Stimulated activated CD4-positive, alpha-beta T cell treated with anti-CD3 and anti-CD28 coated beads, TNF-alpha, amount 100 ng/mL, for 48 hours (primary cell): Measurements from ENCODE around the gene RIOK2.
"Not testable (repeated sequence)": the region's sequence is repeated elsewhere in the genome, so short reads cannot be mapped to it uniquely, and the experiment has no call there.

Experiments
- DNase-seq, 3 donors: peaks; one replicate each; pipeline ENCODE4 v3.0.0-alpha.2; 2020; ENCODE audit warnings: low read depth in 3 of 3

The RIOK2 gene

DNA sequence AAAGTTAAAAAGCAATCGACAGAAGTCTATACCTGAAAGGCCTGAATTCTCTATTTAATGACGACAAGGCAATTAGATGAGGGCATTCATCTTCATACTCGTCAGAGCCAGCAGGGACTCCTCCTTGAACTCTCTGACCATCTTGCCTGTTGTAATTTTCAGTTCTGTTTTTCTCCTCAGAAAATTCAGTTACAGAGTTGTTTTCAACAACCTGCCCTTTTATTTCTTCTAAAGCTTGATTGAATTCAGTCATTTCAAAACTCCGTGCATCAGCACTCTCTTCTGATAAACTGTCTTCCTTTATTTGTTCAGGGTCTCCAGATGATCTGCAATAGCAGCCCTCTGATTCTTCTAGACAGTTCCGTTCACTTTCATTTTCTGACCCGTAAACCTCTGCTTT lies 15.6 kb downstream of the RIOK2 start:
- DNase-seq: no peak

DNA sequence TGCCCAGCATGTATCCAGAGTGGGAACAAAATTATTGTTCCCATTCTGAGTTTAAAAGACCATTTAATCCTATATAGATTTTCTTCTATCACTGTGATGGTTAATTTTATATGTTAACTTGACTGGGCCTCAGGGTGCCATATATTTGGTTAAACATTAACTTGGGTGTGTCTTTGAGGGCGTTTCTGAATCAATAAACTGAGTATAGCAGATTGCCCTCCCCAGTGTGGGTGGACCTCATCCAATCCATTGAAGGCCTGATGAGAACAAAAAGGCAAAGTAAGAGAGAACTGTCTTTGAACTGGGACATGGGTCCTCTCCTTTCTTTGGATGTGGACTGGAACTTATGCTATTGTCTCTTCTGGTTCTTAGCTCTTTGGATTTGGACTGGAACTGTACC lies 17.3 kb downstream of the RIOK2 start:
- no peak for DNase-seq

DNA sequence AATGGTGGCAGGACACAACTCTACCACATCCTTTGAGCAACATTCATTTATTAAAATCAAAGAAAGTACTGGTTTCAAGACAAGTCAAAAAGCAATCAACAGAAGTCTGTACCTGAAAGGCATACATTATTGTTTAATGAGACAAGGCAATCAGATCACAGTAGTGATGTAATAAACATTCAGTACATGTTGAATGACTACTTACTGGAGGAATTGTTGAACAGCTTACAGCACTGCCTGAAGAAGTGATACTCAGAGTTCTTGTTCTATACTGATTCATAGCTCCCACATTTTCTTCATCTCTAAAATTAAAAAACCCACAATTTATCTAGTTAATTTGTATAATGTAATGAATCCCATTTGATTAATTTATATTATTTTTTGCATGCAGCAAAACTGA lies 18.2 kb downstream of the RIOK2 start:
- DNase-seq: no peak

DNA sequence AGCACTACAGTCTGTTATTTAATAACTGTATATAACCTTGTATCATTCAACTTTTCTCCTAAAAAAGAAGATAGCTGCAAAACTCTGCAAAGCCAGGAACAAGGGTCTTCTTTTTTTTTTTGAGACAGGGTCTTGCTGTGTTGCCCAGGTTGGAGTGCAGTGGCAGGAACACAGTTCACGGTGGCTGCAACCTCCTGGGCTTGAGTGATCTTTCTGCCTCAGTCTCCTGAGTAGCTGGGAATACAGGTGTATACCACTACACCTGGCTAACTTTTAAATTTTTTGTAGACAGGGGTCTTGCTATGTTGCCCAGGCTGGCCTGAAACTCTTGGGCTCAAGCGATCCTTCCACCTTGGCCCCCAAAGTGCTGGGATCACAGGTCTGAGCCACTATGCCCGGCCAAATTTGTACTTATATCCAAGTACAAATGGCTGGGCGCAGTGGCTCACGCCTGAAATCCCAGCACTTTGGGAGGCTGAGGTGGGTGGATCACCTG lies 19.2 kb downstream of the RIOK2 start:
- DNase-seq: no peak

DNA sequence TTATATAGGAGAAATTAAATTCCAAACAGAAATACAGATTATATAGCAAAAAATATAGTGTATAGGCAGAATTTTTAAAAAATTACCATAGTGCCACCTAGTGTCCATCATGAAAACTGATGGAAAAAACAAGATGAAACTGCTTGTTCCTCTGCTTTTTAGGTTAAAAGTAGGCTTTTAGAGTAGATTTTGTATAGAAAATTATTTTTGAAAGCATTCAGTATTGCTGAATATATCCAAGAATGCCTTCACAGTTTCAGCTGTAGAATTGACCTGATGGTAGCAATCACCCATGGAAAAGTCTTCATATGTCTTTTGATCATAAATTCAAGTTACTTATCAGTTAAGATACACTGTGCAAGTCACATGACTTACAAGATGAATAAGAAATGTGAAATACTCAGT lies 19.7 kb downstream of the RIOK2 start:
- DNase-seq: no peak

DNA sequence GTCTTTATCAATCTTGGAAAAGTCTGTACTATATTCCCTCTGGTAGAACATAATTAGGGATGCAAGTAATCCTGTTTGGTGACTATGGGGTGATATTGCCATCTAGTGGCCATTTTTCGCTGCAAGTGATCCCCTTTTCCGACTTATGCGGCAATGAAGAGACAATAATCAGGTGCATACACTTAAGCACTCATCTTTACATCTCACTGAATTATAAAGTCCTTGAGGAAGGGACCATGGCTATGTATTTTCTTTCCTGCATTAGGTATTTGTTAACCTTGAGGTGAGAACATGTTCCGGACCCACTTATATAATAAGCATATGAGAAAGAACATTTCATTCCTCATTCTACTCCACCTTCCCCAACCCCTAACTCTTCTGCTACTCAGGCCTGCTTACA lies 21.0 kb downstream of the RIOK2 start:
- peak in 2 of 3 donors; percentile 29 to 38 for DNase-seq

DNA sequence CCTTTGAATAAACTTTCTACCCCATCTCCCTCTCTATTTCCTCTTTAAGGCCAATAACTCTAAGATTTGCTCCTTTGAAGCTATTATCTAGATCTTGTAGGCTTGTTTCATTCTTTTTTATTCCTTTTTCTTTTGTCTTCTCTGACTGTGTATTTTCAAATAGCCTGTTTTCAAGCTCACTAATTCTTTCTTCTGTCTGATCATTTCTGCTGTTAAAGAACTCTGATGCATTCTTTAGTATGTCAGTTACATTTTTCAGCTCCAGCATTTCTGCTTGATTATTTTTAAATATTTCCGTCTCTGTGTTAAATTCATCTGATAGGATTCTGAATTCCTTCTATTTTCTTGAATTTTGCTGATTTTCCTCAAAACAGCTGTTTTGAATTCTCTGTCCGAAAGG lies 25.4 kb downstream of the RIOK2 start:
- DNase-seq: no peak

DNA sequence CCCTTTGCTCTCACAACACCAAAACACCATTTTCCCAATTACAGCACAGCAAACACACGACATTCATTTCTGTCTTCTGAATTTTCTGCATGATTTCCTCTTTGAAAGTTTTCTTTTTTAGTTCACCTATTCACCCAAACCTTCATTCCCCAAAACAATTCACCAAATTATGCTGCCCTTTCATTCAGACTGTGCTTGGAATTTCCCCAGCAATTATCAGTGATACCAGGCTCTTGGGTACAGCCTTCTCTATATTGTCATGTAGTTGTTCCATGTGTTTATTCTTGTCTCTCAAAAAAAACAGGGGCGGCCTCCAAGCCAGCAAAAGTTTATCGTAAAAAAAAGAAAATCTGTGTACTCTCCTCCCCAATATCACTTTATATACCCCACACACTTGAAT lies 31.7 kb downstream of the RIOK2 start:
- no peak for DNase-seq

DNA sequence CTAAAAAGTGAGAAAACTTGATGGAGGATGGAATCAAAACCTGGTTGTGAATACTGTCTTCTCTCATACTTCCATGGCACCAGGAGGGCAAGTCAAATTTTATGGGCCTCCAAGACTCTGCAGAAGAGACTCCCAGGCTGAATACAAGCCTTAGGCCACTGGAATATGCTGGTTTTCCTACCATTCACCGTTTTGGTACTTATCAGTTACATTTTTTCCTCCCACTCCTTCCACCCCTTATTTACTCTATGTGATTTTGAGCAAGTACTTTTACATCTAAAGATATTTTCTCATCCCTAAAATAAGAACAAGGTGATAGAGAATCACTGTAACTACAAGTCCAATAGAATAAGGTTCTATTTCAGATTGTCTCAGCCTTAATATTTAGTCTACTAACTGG lies 32.6 kb downstream of the RIOK2 start:
- DNase-seq: no peak

DNA sequence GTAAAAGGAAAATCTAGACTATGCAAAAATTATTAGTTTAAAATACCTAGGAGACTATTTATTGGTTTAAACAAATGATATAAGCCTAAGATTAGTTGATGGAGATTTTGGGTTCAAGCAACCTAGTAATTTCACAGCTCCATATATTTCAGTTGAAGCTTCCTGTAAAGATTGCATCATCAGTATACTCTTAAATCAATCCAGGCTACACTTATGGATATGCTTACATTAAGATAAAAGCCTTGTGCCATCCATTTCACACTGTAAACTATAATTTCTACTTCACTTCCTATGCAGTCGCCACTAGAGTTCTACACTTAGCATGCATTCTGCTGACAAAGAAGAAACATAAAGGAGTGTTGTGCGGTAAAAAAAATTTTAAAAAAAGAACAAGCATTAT lies 33.3 kb downstream of the RIOK2 start:
- no peak for DNase-seq

DNA sequence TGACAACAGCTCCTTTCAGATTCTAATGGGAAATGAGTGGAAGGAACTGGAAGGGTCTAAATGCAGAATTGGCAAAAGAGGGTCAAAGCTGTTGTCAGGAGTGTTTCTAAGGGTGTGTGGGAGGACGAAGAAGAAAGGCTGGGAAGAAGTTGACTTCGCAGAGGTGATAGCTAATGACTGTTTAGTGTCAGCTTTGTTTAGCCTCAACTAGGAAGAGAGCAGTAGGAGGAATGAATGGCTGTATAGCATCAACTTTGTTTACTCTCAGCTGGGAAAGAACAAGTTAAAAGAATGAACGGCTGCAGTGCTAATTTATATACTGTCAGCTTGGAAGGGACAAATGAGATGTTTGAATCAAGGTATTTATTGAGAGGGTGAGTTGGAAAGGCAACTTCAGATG lies 34.8 kb downstream of the RIOK2 start:
- no peak for DNase-seq

DNA sequence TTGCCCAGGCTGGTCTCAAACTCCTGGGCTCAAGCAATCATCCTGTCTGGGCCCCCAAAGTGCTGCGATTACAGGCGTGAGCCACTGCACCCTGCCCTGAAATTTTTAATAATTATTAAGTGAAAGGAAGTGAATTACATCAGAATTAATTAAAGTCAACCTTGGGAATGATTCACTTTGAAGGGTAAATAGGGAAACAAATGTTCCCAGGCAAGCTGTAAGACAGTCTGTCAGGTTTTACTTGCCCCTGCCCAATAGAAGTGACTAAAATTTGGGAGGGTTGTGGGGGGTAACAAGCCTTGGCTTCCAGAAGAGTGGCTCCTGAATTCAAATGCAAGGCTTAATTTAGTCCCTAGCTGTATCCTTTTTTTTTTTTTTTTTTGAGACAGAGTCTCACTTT lies 39.3 kb downstream of the RIOK2 start:
- no peak for DNase-seq

DNA sequence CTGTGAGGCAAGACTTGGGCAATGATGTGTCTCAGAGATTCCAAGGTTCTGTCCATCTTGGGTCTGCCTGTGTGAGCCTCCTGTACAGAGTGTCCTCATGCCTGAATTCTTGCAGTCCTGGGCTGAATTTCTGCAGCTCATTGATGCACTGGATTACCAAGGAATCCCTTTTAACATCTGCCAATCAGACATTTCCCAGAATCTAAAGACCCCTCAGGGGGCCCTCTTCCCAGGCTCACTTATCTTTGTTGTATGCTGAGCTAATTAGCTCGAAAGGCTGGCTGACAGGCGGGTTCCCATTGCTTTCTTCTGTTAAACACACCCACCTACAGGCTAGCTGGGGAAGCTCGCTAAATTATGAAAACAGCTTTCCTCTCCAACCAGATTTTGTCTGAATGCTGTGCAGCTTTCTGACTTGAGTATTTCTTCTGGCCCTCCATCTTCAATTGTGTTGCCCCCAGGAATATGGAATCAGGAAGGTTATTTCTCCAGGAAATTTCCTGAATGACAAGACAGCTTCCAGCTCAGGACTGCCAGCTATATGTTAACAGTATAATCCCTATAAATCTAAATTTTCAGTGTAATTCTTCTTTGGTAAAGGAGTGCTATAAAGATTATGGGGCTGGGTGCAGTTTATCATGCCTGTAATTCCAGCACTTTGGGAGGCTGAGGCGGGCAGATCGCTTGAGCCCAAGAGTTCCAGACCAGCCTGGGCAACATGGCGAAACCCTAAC lies 40.4 kb downstream of the RIOK2 start, which contains the start of gene LIX1:
TSS of gene LIX1 (minus strand) at position 91 of the 734 bp plus-strand sequence. CDS start at position 56, 35 bp downstream.
- peak in 1 of 3 donors; percentile 6 for DNase-seq

DNA sequence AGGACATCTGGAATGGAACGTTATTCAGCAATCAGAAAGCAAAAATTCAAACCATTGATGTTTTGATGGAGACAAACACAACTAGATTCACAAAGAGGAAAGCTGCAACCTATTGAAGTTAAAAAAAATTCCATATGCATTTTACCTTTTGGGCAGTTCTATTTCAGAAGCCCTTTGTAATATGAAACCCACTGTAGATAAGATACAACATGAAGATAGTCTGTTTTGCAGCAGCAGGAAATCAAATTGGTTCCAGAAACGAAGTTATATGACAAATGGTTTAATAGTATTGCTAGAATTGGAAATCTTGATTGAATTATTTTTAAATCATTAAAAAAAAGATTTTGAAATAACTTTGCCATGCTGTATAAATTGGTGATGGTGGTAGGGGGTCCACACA lies 41.5 kb downstream of the RIOK2 start:
- no peak for DNase-seq

DNA sequence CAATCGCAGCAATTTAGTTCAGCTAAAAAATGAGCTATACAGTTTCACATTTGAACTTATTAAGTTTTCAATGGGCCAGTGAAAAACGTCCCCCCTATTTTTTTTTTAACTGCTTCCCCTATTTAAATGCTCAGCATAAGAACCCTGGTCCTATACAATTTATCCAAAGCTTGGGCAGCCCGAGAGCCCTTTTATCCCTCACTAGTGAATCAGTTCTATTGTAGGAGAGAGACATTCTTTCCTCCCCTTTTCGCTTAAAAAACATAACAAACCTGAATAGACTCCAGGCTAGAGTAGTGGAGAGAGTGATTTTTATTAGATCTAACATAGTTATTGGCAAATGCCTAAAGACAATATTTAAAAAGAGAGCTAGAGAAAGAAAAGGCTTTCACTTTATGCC lies 42.0 kb downstream of the RIOK2 start:
- no peak for DNase-seq

DNA sequence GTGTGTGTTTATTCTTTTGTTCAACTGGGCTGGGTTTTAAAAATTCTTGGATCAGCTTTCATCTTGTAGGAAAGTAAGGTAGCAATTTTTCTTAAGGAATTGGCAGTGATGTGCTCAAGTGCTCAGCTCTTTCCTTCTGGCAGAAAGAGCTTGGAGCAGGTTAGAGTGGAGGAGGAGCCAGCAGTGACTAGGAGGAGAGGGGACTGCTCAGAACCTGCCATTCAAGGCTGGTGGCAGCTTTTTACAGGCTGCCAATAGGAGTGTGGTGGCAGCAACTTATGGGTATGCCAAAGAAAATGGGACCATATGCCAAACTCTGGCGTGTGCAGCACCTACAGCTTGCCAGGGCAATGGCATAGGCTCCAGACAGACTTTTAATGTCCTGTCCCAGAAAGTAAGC lies 42.8 kb downstream of the RIOK2 start:
- DNase-seq: not testable (repeated sequence)

DNA sequence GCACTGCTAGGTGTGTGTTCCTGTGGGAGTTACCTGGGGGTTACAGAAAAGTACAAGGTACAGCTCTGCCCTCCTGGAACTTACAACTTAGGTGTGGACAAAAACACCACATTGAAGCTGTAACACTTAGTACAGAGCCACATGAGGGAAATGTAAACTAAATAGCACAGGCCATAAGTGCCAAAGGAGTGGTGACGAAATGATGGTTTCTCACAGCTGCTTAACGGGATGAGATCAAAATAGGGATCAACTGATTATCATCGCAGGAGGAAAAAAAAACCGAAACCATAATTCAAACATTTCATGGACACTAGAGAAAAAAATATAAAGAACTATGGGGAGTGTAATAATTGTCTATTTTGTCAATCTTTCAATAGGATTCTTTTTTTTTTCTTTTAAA lies 46.6 kb downstream of the RIOK2 start:
- no peak for DNase-seq

DNA sequence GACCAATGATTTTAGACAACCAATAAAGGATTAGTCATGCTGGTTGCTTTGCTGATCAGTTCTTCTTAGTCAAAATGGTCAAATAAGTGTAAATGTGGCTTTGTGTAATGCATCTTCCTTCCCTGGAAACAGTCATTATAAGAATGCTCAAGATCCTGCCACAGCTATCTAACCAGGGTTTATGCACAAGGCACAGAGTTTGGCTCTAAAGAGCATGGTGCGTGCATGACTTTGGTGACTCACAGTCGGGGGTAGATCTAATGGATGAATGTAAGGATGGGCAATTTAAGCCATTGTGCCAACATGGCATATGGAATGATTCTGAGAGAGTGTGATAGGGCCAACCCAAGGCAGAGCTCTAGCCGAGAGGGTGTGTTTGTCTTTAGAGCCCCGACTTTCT lies 47.2 kb downstream of the RIOK2 start:
- peak in 1 of 3 donors; percentile 8 for DNase-seq

DNA sequence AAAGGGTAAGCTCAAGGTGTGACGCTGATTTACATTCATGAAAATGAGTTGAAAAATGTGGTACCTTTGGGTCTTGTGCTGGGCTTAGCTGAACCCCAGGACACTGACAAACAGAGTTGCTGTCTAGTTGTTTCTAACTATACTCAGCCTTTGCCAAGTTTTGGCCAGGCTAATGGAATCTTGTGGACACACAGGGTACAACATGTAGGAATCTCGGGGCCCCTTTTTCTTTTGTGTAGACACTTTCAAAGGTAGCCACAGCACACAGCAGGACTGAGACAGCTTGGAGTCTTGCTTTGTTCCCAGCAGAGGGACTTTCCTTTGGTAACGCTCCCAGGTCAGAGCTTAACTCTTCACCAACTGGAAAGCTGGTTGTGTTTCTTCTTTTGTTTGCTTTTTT lies 48.4 kb downstream of the RIOK2 start:
- no peak for DNase-seq

DNA sequence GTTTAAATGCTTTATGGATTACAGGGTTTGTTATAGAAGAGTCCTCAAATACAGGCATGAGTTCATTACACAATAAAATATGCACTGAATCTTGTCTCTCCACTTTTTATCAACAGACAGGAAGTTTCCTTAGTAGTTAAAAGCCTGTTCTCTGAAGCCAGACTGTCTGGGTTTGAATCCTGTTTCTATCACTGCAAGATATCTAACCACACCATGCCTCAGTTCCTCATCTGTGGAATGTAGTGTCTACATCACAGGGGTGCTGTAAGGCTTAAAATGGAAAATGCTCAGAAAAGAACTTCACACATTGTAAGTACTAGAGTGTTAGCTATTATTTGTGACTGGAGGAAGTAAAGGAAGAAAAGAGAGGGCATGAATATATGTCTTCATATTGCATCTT lies 49.9 kb downstream of the RIOK2 start:
- DNase-seq: no peak

DNA sequence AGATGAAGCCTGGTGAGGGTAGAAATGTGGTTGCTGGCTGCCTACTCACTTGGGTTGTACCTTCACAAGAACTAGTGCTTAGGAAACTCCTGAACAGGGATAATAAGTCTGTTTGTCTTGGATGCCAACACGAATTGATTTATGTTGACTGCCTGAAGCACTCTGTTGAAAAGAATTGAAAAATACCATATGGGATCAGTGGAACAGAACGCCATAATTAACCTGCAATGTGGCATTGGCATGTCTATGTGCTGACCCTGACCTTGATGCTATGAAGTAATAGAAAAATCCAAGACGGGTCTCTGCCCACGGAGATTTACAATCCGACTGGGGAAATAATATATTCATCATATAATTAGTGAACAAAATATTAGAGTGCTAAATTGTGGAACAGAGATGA lies 51.1 kb downstream of the RIOK2 start:
- DNase-seq: no peak

DNA sequence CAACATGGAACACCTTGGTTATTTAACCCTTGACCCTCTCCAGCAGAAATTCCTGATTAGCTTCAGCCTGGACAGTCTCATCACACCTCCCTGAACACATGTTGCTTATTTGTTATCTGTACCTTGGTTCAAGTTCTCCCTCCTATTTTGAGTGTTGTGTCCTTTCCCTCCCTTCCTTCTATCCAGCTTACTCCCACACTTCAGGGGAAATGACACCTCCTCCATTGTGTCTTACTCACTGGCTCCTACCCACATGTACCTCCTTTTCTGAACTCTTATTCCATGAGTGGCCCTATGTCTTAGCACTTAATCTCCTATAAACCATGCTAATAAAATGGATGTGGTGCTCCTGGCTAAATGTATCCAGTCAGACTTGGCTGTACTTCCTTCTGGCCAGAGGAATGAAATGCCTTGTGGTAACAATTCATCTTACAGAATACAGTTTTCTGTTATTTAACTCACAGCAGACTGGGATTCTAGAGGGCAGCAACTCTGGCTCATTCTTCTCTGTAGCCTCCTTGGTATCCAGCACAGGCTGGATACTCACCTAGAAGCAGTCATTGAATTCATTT lies 51.8 kb downstream of the RIOK2 start:
- no peak for DNase-seq

DNA sequence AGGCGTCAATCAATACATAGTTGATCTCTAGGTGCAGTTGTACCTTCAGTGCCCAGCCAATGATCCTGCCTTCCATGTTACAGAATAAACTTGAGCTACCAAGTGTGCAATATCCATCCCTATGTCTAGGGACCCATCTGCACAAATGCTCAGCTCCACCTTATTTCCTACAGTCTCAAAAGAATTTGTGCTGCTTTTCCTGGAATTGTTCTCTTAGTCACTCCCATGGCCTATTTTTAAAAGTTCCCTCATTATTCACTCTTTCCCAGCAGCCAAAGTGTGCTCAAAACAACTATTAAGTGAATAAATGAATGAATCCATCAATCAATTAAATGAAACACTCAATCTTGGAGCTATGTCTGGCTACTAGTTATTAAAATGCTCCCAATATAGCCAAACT lies 55.3 kb downstream of the RIOK2 start:
- no peak for DNase-seq
